Ectodermal cell (in vitro differentiated cells): ENCODE data around the gene AP1M1.

Source experiments
- H3K27ac ChIP-seq: 2 replicates; pipeline ENCODE4 v1.7.0; 2013; ENCODE audit warnings: mild to moderate bottlenecking, low read depth, low read length; ENCODE audit not compliant: insufficient read depth, poor library complexity, severe bottlenecking
- H3K27me3 ChIP-seq: 2 replicates; pipeline ENCODE4 v1.7.0; 2013; ENCODE audit warnings: mild to moderate bottlenecking, low read length; ENCODE audit not compliant: insufficient read depth, control insufficient read depth, poor library complexity, severe bottlenecking
- H3K36me3 ChIP-seq: one replicate; pipeline ENCODE4 v1.7.0; 2013; ENCODE audit warnings: low read length; ENCODE audit not compliant: control insufficient read depth, insufficient read depth
- H3K4me1 ChIP-seq: one replicate; pipeline ENCODE4 v1.7.0; 2013; ENCODE audit warnings: low read length; ENCODE audit not compliant: control insufficient read depth, insufficient read depth
- H3K4me3 ChIP-seq: 2 replicates; pipeline ENCODE4 v1.7.0; 2013; ENCODE audit warnings: low read depth, low read length, control low read depth; ENCODE audit not compliant: insufficient read depth
- H3K9me3 ChIP-seq: 2 replicates; pipeline ENCODE4 v1.7.0; 2013; ENCODE audit warnings: mild to moderate bottlenecking, low read length, moderate library complexity; ENCODE audit not compliant: control insufficient read depth
- WGBS, 2 experiments: methylation state at CpG; one replicate each; pipeline ENCODE4 v1.1.7; 2013; ENCODE audit warnings: missing lambda C conversion rate in 2 of 2; 5-methylcytosine and 5-hydroxymethylcytosine counted together

Gene AP1M1

GRCh38 chr19:16207063-16207462, 9.4 kb downstream of the AP1M1 start:
- Histone ChIP-seq H3K4me1 (no peaks in the 10 kb centered on the region), H3K27ac (no peak overlapping the region), H3K27me3 (no peaks in the 10 kb centered on the region), H3K4me3 (no peak overlapping the region), H3K36me3 (peaks cover 26% of the 10 kb centered on the region), H3K9me3 (no peaks in the 10 kb centered on the region)
- 95 to 96% methylated on average over 10 of the region's 10 CpGs for WGBS, 2 experiments

GRCh38 chr19:16207490-16208025, 9.8 kb downstream of the AP1M1 start:
- 93 to 97% methylated on average over 12 of the region's 12 CpGs for WGBS, 2 experiments
- Histone ChIP-seq H3K36me3 (peaks cover 26% of the 10 kb centered on the region), H3K27me3 (no peaks in the 10 kb centered on the region), H3K4me1 (no peaks in the 10 kb centered on the region), H3K27ac (no peak overlapping the region), H3K4me3 (no peak overlapping the region), H3K9me3 (no peaks in the 10 kb centered on the region)

- 96% methylated on average over 21 of the region's 21 CpGs for WGBS, 2 experiments
- Histone ChIP-seq H3K4me3 (no peak overlapping the region), H3K36me3 (peaks cover 26% of the 10 kb centered on the region), H3K27me3 (no peaks in the 10 kb centered on the region), H3K4me1 (no peaks in the 10 kb centered on the region), H3K9me3 (no peaks in the 10 kb centered on the region), H3K27ac (no peak overlapping the region)
Observed at GRCh38 chr19:16208064-16208759, 10.5 kb downstream of the AP1M1 start.

GRCh38 chr19:16208847-16209665, 11.3 kb downstream of the AP1M1 start:
- H3K36me3 ChIP-seq = peaks cover 21% of the 10 kb centered on the region
- no peak overlapping the region for H3K4me3 ChIP-seq
- no peaks in the 10 kb centered on the region for H3K9me3 ChIP-seq
- H3K27ac ChIP-seq = no peak overlapping the region
- H3K27me3 ChIP-seq = no peaks in the 10 kb centered on the region
- WGBS, 2 experiments = 93 to 95% methylated on average over 29 of the region's 29 CpGs
- H3K4me1 ChIP-seq = no peaks in the 10 kb centered on the region

GRCh38 chr19:16210168-16210567, 12.5 kb downstream of the AP1M1 start:
- H3K36me3 ChIP-seq = peaks cover 20% of the 10 kb centered on the region
- WGBS, 2 experiments = 91 to 99% methylated on average over 4 of the region's 4 CpGs

GRCh38 chr19:16213076-16213475, 15.4 kb downstream of the AP1M1 start:
- Histone ChIP-seq H3K36me3 (peaks cover 18% of the 10 kb centered on the region), H3K4me1 (no peaks in the 10 kb centered on the region), H3K27ac (no peak overlapping the region), H3K4me3 (no peak overlapping the region), H3K9me3 (no peaks in the 10 kb centered on the region), H3K27me3 (no peaks in the 10 kb centered on the region)

More at GRCh38 chr19:16210168-16210567, 12.5 kb downstream of the AP1M1 start:
- Histone ChIP-seq H3K4me3 (no peak overlapping the region), H3K27ac (no peak overlapping the region), H3K4me1 (no peaks in the 10 kb centered on the region), H3K27me3 (no peaks in the 10 kb centered on the region), H3K9me3 (no peaks in the 10 kb centered on the region)

- H3K4me1 ChIP-seq = no peaks in the 10 kb centered on the region
- 93 to 94% methylated on average over 13 of the region's 13 CpGs for WGBS, 2 experiments
Observed at GRCh38 chr19:16216744-16217670, 19.3 kb downstream of the AP1M1 start.

GRCh38 chr19:16217716-16218451, 20.2 kb downstream of the AP1M1 start:
- Histone ChIP-seq H3K4me1 (no peaks in the 10 kb centered on the region), H3K4me3 (no peak overlapping the region), H3K9me3 (peaks cover 12% of the 10 kb centered on the region), H3K27me3 (no peaks in the 10 kb centered on the region), H3K36me3 (peaks cover 32% of the 10 kb centered on the region), H3K27ac (no peak overlapping the region)
- 94 to 96% methylated on average over 16 of the region's 16 CpGs for WGBS, 2 experiments

More at GRCh38 chr19:16216744-16217670, 19.3 kb downstream of the AP1M1 start:
- Histone ChIP-seq H3K9me3 (peaks cover 12% of the 10 kb centered on the region), H3K27me3 (no peaks in the 10 kb centered on the region), H3K4me3 (no peak overlapping the region), H3K27ac (no peak overlapping the region), H3K36me3 (peaks cover 26% of the 10 kb centered on the region)

- no peaks in the 10 kb centered on the region for H3K27me3 ChIP-seq
- no peak overlapping the region for H3K27ac ChIP-seq
- H3K4me3 ChIP-seq = no peak overlapping the region
- H3K36me3 ChIP-seq = peaks cover 36% of the 10 kb centered on the region
- 93 to 94% methylated on average over 2 of the region's 2 CpGs for WGBS, 2 experiments
- peaks cover 12% of the 10 kb centered on the region for H3K9me3 ChIP-seq
- no peaks in the 10 kb centered on the region for H3K4me1 ChIP-seq
Observed at GRCh38 chr19:16218851-16219250, 21.1 kb downstream of the AP1M1 start.
